C4-2B (cell line): ENCODE measurements around the gene WDR27.

Experiments used
- H3K27ac ChIP-seq: fragments of 450-650 bp; 2 replicates; pipeline ENCODE4 v1.5.1; 2017
- CTCF ChIP-seq: fragments of 450-650 bp; conservative IDR thresholded peaks from 2 replicates; pipeline ENCODE4 v1.5.1; 2017; ENCODE audit warnings: mild to moderate bottlenecking
- ZFX ChIP-seq: fragments of 450-650 bp; IDR thresholded peaks from 2 replicates; pipeline ENCODE4 v1.6.1; 2017

The WDR27 gene

GRCh38 chr6:169675011-169675410, 26.8 kb downstream of the WDR27 start:
- TF ChIP-seq ZFX (no peak), CTCF (no peak)

GRCh38 chr6:169671563-169671962, 30.3 kb downstream of the WDR27 start:
- TF ChIP-seq CTCF (no peak), ZFX (no peak)
- no peak overlapping the region for H3K27ac ChIP-seq

More at GRCh38 chr6:169675011-169675410, 26.8 kb downstream of the WDR27 start:
- no peak overlapping the region for H3K27ac ChIP-seq

- H3K27ac ChIP-seq, result no peak overlapping the region
- TF ChIP-seq ZFX (no peak), CTCF (no peak)
These were observed 31.9 kb downstream of the WDR27 start for GRCh38 chr6:169669889-169670288.

- no peak overlapping the region for H3K27ac ChIP-seq
- TF ChIP-seq ZFX, result no peak
- TF ChIP-seq CTCF, result no peak
These were observed 32.7 kb downstream of the WDR27 start for GRCh38 chr6:169669147-169669546.

GRCh38 chr6:169668203-169668847, 33.5 kb downstream of the WDR27 start:
- H3K27ac ChIP-seq, result no peak overlapping the region
- TF ChIP-seq ZFX (no peak), CTCF (no peak)

GRCh38 chr6:169667716-169668115, 34.1 kb downstream of the WDR27 start:
- no peak overlapping the region for H3K27ac ChIP-seq
- TF ChIP-seq ZFX (no peak), CTCF (no peak)

GRCh38 chr6:169666441-169666840, 35.4 kb downstream of the WDR27 start:
- TF ChIP-seq ZFX, result no peak
- no peak for TF ChIP-seq CTCF

More at GRCh38 chr6:169666441-169666840, 35.4 kb downstream of the WDR27 start:
- no peak overlapping the region for H3K27ac ChIP-seq
